A673 (cell line): ENCODE data around the gene KCNMA1. TPM values are rescaled to one million over a fixed set of nuclear protein-coding genes. Genes with fewer than 3 reads are reported as not detected.

ENCODE experiments used
- BruUV-seq: library from RNA; stranded (reverse); fragments of 400-500 nt; replicated peaks from 2 replicates; lab custom pipeline; 2021; lab: Mats Ljungman, UMichigan
- CTCF ChIA-PET: fragments of 300-600 bp; sonication (Branson Sonifier 250); formaldehyde crosslinking; loops from one replicate; lab custom pipeline; 2022; ENCODE audit warnings: antibody characterized with exemption; lab: Charles Lee
- POLR2A ChIA-PET: fragments of 300-600 bp; sonication (Branson Sonifier 250); formaldehyde crosslinking; loops from one replicate; lab custom pipeline; 2022; ENCODE audit warnings: antibody characterized with exemption; ENCODE audit not compliant: low non-redundant PET; lab: Charles Lee
- DNase-seq: peaks from one replicate; pipeline ENCODE4 v3.0.0-alpha.2; 2015; ENCODE audit warnings: low spot score
- H3K27ac ChIP-seq: fragments of 200-600 bp; sonication (generic); 2 replicates; pipeline ENCODE4 v1.5.1; 2016; ENCODE audit warnings: mixed run types, low read depth, mild to moderate bottlenecking, mixed read lengths, antibody characterized with exemption, low read length; ENCODE audit not compliant: poor library complexity, severe bottlenecking
- H3K27me3 ChIP-seq: fragments of 200-600 bp; sonication (generic); replicated peaks from 2 replicates; pipeline ENCODE4 v1.6.1; 2017; ENCODE audit warnings: mixed run types, low read depth, mild to moderate bottlenecking, mixed read lengths, antibody characterized with exemption, low read length; ENCODE audit not compliant: insufficient read depth, poor library complexity
- H3K36me3 ChIP-seq: fragments of 200-600 bp; sonication (generic); 2 replicates; pipeline ENCODE4 v1.6.1; 2016; ENCODE audit warnings: mixed run types, mild to moderate bottlenecking, mixed read lengths, antibody characterized with exemption, low read length; ENCODE audit not compliant: insufficient read depth, poor library complexity, severe bottlenecking
- H3K4me1 ChIP-seq: fragments of 200-600 bp; sonication (generic); 2 replicates; pipeline ENCODE4 v1.6.1; 2017; ENCODE audit warnings: mixed run types, mild to moderate bottlenecking, mixed read lengths, antibody characterized with exemption, low read length; ENCODE audit not compliant: insufficient read depth, poor library complexity, severe bottlenecking
- H3K4me3 ChIP-seq: fragments of 200-600 bp; sonication (generic); 2 replicates; pipeline ENCODE4 v1.5.1; 2016; ENCODE audit warnings: low read depth, mixed run types, mild to moderate bottlenecking, mixed read lengths, low read length; ENCODE audit not compliant: poor library complexity, severe bottlenecking
- H3K9me3 ChIP-seq: fragments of 200-600 bp; sonication (generic); 2 replicates; pipeline ENCODE4 v1.6.1; 2016; ENCODE audit warnings: mixed run types, low read depth, mild to moderate bottlenecking, mixed read lengths, antibody characterized with exemption, low read length; ENCODE audit not compliant: poor library complexity, severe bottlenecking
- EZH2 ChIP-seq: fragments of 200-600 bp; sonication (generic); IDR thresholded peaks from 2 replicates; pipeline ENCODE4 v1.6.1; 2017; ENCODE audit warnings: borderline replicate concordance, low read depth, mild to moderate bottlenecking, mixed read lengths, antibody characterized with exemption, low read length; ENCODE audit not compliant: poor library complexity, severe bottlenecking
- intact Hi-C: fragments of 100-400 bp; cut with micrococcal nuclease; formaldehyde crosslinking; loops from one replicate; pipeline ENCODE4 v1.10.0; 2022; ENCODE audit not compliant: unreplicated experiment
- total RNA-seq: library from RNA; stranded (reverse); gene quantifications from 2 replicates; pipeline ENCODE4 v1.2.3, GENCODE V29; 2021
- TF ChIP-seq, protein P1 (sequence below): fragments of 300-800, 200-600 bp; sonication (generic); conservative IDR thresholded peaks from 2 replicates; pipeline ENCODE4 v1.5.1; 2017; ENCODE audit warnings: low read depth, mild to moderate bottlenecking, antibody characterized with exemption, low read length, moderate library complexity, mixed read lengths

The KCNMA1 gene
- total RNA-seq, 1 experiment from 2014 or later: 0.84 TPM

DNA sequence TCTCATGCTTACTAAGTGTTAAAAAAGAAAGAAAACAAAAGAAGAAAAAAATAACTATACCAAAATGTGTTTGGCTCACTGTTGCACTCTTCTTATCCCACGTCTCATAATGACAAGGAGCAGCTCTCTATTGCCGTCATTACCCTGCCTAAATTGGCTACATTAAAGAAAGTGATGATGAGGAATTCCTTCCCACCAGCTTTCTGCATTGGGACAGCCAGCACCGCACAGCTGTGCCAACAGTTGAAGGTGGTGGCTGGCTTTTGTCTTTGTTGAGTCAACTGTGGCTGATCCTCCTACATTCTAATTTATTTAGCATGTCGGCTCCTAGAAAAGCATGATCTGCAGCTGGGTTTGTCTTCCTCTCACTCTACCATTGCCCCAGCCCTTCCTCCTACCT lies 751.8 kb downstream of the KCNMA1 start:
- H3K4me1 ChIP-seq: no peaks in the 10 kb centered on the region
- H3K9me3 ChIP-seq: no peaks in the 10 kb centered on the region
- H3K4me3 ChIP-seq: no peak overlapping the region
- no peak for TF ChIP-seq EZH2
- TF ChIP-seq, protein P1, sequence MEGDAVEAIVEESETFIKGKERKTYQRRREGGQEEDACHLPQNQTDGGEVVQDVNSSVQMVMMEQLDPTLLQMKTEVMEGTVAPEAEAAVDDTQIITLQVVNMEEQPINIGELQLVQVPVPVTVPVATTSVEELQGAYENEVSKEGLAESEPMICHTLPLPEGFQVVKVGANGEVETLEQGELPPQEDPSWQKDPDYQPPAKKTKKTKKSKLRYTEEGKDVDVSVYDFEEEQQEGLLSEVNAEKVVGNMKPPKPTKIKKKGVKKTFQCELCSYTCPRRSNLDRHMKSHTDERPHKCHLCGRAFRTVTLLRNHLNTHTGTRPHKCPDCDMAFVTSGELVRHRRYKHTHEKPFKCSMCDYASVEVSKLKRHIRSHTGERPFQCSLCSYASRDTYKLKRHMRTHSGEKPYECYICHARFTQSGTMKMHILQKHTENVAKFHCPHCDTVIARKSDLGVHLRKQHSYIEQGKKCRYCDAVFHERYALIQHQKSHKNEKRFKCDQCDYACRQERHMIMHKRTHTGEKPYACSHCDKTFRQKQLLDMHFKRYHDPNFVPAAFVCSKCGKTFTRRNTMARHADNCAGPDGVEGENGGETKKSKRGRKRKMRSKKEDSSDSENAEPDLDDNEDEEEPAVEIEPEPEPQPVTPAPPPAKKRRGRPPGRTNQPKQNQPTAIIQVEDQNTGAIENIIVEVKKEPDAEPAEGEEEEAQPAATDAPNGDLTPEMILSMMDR: no peak
- H3K27ac ChIP-seq: no peak overlapping the region
- BruUV-seq: no TSS peak
- no peaks in the 10 kb centered on the region for H3K27me3 ChIP-seq
- ChIA-PET CTCF (no interaction called here), POLR2A (no interaction called here)
- intact Hi-C loops: no loop called here
- H3K36me3 ChIP-seq: no peaks in the 10 kb centered on the region
- no peak for DNase-seq

DNA sequence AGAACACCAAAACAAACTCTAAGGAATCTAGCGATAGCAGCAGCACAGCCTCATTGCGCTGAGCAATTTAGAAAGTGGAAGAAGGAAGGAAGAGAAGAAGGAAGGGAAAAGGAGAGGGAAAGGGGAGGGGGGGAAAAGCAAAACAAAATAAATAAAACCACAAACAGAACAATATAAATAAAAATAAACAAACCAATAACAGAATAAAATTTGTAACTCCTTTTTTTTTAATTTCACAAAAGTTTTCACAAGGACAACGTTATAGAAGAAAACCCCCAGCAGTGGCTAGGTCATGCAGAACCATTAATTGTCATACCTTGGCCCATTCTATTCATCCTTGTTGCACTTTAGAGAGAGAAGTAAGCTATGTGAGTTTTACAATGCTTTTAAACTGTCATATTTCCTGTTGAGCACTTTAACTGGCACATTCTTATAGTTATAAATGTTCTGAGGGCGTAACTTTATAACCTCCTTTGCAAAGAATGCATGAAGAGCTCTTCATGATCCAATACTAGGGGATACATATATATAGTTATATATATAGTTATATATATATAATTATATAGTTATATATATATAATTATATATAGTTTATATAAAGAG lies 752.8 kb downstream of the KCNMA1 start:
- CTCF ChIA-PET: no interaction called here
- Histone ChIP-seq H3K27me3 (no peaks in the 10 kb centered on the region), H3K4me3 (no peak overlapping the region), H3K27ac (no peak overlapping the region), H3K36me3 (no peaks in the 10 kb centered on the region), H3K4me1 (no peaks in the 10 kb centered on the region), H3K9me3 (no peaks in the 10 kb centered on the region)
- POLR2A ChIA-PET: no interaction called here
- BruUV-seq: no TSS peak
- TF ChIP-seq EZH2: no peak
- TF ChIP-seq, protein P1: no peak
- intact Hi-C loops: no loop called here
- DNase-seq: no peak

DNA sequence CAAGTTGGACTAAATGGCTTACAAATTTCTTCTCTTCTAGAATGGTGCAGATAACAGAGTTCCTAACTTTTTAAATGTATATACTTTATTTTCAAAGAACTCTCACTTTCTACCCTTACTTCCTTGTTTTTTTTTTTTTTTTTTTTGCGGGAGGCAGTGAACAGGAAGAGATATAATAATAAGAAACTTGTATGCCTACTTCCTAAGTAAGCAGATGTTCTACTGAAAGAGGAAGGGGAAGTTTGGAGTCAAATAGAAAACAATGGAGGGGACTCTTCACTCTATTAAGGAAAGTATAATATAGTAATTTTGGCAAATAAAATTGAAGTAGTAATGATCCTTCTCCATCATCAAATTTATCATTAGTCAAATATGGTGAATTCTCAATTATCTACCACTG lies 754.0 kb downstream of the KCNMA1 start:
- POLR2A ChIA-PET: no interaction called here
- BruUV-seq: no TSS peak
- CTCF ChIA-PET: no interaction called here

More for the DNA sequence above, 754.0 kb downstream of the KCNMA1 start:
- no peaks in the 10 kb centered on the region for H3K4me1 ChIP-seq
- DNase-seq: no peak
- intact Hi-C loops: no loop called here
- no peak overlapping the region for H3K4me3 ChIP-seq
- TF ChIP-seq, protein P1: no peak
- no peak for TF ChIP-seq EZH2
- no peaks in the 10 kb centered on the region for H3K27me3 ChIP-seq
- H3K9me3 ChIP-seq: no peaks in the 10 kb centered on the region
- H3K36me3 ChIP-seq: no peaks in the 10 kb centered on the region
- H3K27ac ChIP-seq: no peak overlapping the region
